ENCODE results near the gene MLH3.

DNA sequence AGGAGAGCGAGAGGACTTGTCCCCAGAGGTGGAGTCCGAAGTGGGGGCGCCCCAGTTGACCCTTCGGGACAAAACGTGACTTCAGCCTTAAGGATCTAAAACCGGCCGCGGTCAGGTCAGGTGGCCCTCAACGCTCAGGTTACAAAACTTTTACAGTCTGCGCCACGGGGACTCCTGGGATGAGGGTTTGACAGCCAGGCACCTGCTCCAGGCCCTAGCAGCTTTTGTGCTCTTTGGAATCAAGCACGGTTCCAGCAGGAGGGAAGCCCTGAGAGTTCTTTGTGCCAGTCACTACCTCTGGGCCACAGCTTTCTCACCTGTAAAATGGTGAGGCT is 18.5 kb upstream of the MLH3 start:
- TF ChIP-seq, protein P1, sequence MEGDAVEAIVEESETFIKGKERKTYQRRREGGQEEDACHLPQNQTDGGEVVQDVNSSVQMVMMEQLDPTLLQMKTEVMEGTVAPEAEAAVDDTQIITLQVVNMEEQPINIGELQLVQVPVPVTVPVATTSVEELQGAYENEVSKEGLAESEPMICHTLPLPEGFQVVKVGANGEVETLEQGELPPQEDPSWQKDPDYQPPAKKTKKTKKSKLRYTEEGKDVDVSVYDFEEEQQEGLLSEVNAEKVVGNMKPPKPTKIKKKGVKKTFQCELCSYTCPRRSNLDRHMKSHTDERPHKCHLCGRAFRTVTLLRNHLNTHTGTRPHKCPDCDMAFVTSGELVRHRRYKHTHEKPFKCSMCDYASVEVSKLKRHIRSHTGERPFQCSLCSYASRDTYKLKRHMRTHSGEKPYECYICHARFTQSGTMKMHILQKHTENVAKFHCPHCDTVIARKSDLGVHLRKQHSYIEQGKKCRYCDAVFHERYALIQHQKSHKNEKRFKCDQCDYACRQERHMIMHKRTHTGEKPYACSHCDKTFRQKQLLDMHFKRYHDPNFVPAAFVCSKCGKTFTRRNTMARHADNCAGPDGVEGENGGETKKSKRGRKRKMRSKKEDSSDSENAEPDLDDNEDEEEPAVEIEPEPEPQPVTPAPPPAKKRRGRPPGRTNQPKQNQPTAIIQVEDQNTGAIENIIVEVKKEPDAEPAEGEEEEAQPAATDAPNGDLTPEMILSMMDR (conservative IDR thresholded peaks at IDR 0.05; ENCODE audit: low read depth in 2 of 2) = no peak
- TF ChIP-seq EZH2phosphoT487 (IDR thresholded peaks at IDR 0.05; ENCODE audit: unreplicated experiment) = no peak
- no peak for TF ChIP-seq EZH2 (IDR thresholded peaks at IDR 0.05; ENCODE audit: low read depth, unreplicated experiment)
- TF ChIP-seq ZNF331 (CRISPR knock-in tag; IDR thresholded peaks at IDR 0.05; ENCODE audit: low read depth) = no peak
- no peak for TF ChIP-seq NANOG (IDR thresholded peaks at IDR 0.05; ENCODE audit: borderline replicate concordance)
